ENCODE data around the gene ZPR1. TPM values are rescaled to one million over a fixed set of nuclear protein-coding genes. Genes with fewer than 3 reads are reported as not detected.

ZPR1 gene
- total and polyA plus RNA-seq, 2 donors (not counting 1 experiment from before 2014, with no cell fraction given): 17.9 to 63.1 TPM

GRCh38 chr11:116813170-116813569 is 25.3 kb upstream of the ZPR1 start:
- Mint-ChIP-seq H3K27ac (no peak overlapping the region), H3K27me3 (peaks cover 5% of the 10 kb centered on the region), H3K4me1 (no peaks in the 10 kb centered on the region), H3K4me3 (no peak overlapping the region), H3K9me3 (ENCODE audit: insufficient read depth) (no peaks in the 10 kb centered on the region)
- H2AFZ ChIP-seq (ENCODE audit: insufficient read depth, low read depth, low read length, poor library complexity, severe bottlenecking): no peak overlapping the region
- ChIA-PET POLR2A (no interaction called here), CTCF (interaction anchor here (2.0 kb wide), 1 partner anchor 22 kb away, joined by 5 read pairs; no protein-coding TSS in a partner anchor)
- WGBS (ENCODE audit: insufficient coverage): 100% methylated on average over 1 of the region's 1 CpG
- intact Hi-C loops (cut with micrococcal nuclease): no loop called here
- no peak for TF ChIP-seq CTCF (IDR thresholded peaks at IDR 0.05)
- TF ChIP-seq EZH2 (IDR thresholded peaks at IDR 0.05; ENCODE audit: borderline replicate concordance, insufficient read depth, low read depth, low read length, poor library complexity, severe bottlenecking): no peak
- H3K4me2 ChIP-seq (replicated peaks; ENCODE audit: low read depth, low read length, poor library complexity, severe bottlenecking): no peak overlapping the region
- no peak for DNase-seq
- no peak for ATAC-seq (ENCODE audit: low read depth)
- peaks cover 0 to 3% (median 0%) of the 10 kb centered on the region in 4 experiments for H3K27me3 ChIP-seq (replicated peaks in 1 of 4; ENCODE audit: control extremely low read depth in 1 of 4, control insufficient read depth in 3 of 4, insufficient read depth in 4 of 4, low read length in 3 of 4)
- no peaks in the 10 kb centered on the region for H3K4me1 ChIP-seq (ENCODE audit: control insufficient read depth in 2 of 2, insufficient read depth in 2 of 2, low read length in 2 of 2)
- H3K9ac ChIP-seq (ENCODE audit: low read length): no peak overlapping the region
- H3K36me3 ChIP-seq (replicated peaks in 1 of 2; ENCODE audit: control extremely low read depth in 1 of 2, control insufficient read depth in 1 of 2, extremely low read depth in 1 of 2, insufficient read depth in 2 of 2, low read length in 1 of 2): no peaks in the 10 kb centered on the region
- H3K27ac ChIP-seq (ENCODE audit: low read length in 2 of 2): no peak overlapping the region
- H3K4me3 ChIP-seq (ENCODE audit: control extremely low read depth in 1 of 5, extremely low read depth in 1 of 5, insufficient read depth in 1 of 5, low read depth in 2 of 5, low read length in 4 of 5): no peak overlapping the region
- no peaks in the 10 kb centered on the region for H3K9me3 ChIP-seq (ENCODE audit: control extremely low read depth in 1 of 3, control insufficient read depth in 2 of 3, insufficient read depth in 1 of 3, low read length in 2 of 3)
- H3K79me2 ChIP-seq (ENCODE audit: control insufficient read depth, insufficient read depth, low read length): no peaks in the 10 kb centered on the region
- no peaks in the 10 kb centered on the region for H4K20me1 ChIP-seq (ENCODE audit: control insufficient read depth, insufficient read depth, low read length, poor library complexity, severe bottlenecking)

GRCh38 chr11:116812109-116812508 is 24.3 kb upstream of the ZPR1 start:
- no CpG with 5 or more reads among the region's 4 CpGs for WGBS (ENCODE audit: insufficient coverage)
- ATAC-seq (ENCODE audit: low read depth): no peak
- POLR2A ChIA-PET: no interaction called here

More at GRCh38 chr11:116812109-116812508, 24.3 kb upstream of the ZPR1 start:
- H2AFZ ChIP-seq (ENCODE audit: insufficient read depth, low read depth, low read length, poor library complexity, severe bottlenecking): no peak overlapping the region
- no peak overlapping the region for H3K27ac Mint-ChIP-seq
- no peaks in the 10 kb centered on the region for H3K4me1 Mint-ChIP-seq
- peaks cover 12% of the 10 kb centered on the region for H3K27me3 Mint-ChIP-seq
- no peak for DNase-seq
- H3K4me2 ChIP-seq (replicated peaks; ENCODE audit: low read depth, low read length, poor library complexity, severe bottlenecking): no peak overlapping the region
- no peaks in the 10 kb centered on the region for H3K9me3 Mint-ChIP-seq (ENCODE audit: insufficient read depth)
- peaks cover 0 to 3% (median 0%) of the 10 kb centered on the region in 4 experiments for H3K27me3 ChIP-seq (replicated peaks in 1 of 4; ENCODE audit: control extremely low read depth in 1 of 4, control insufficient read depth in 3 of 4, insufficient read depth in 4 of 4, low read length in 3 of 4)
- H3K9me3 ChIP-seq (ENCODE audit: control extremely low read depth in 1 of 3, control insufficient read depth in 2 of 3, insufficient read depth in 1 of 3, low read length in 2 of 3): no peaks in the 10 kb centered on the region
- no peak overlapping the region for H3K4me3 ChIP-seq (ENCODE audit: control extremely low read depth in 1 of 5, extremely low read depth in 1 of 5, insufficient read depth in 1 of 5, low read depth in 2 of 5, low read length in 4 of 5)
- H3K27ac ChIP-seq (ENCODE audit: low read length in 2 of 2): no peak overlapping the region
- no peaks in the 10 kb centered on the region for H3K4me1 ChIP-seq (ENCODE audit: control insufficient read depth in 2 of 2, insufficient read depth in 2 of 2, low read length in 2 of 2)
- TF ChIP-seq EZH2 (IDR thresholded peaks at IDR 0.05; ENCODE audit: borderline replicate concordance, insufficient read depth, low read depth, low read length, poor library complexity, severe bottlenecking) (no peak), CTCF (IDR thresholded peaks at IDR 0.05) (no peak)
- intact Hi-C loops (cut with micrococcal nuclease): no loop called here
- H3K9ac ChIP-seq (ENCODE audit: low read length): no peak overlapping the region
- H3K36me3 ChIP-seq (replicated peaks in 1 of 2; ENCODE audit: control extremely low read depth in 1 of 2, control insufficient read depth in 1 of 2, extremely low read depth in 1 of 2, insufficient read depth in 2 of 2, low read length in 1 of 2): no peaks in the 10 kb centered on the region
- H4K20me1 ChIP-seq (ENCODE audit: control insufficient read depth, insufficient read depth, low read length, poor library complexity, severe bottlenecking): no peaks in the 10 kb centered on the region
- H3K4me3 Mint-ChIP-seq: no peak overlapping the region
- H3K79me2 ChIP-seq (ENCODE audit: control insufficient read depth, insufficient read depth, low read length): no peaks in the 10 kb centered on the region
- CTCF ChIA-PET: no interaction called here
